ENCODE measurements around the gene FCER1A.

DNA sequence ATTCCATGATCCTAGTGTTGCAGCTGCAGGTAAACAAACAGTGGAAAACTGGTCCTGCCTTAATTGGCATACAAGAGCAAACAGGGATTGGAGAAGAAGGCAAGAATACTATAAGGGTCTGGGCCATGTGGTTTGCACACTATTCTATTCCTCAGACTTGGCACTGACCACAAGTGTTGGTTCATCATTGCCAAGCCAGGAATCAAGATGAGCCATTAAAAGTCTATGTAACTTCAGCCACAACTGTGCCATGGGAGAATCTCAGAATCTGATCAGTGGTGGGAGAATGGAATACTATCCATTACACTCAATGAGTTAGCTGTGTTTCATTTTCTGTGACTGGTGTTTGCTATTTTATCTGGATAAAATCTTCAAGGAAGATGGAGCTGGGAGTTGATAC is 26.2 kb upstream of the FCER1A start:
- TF ChIP-seq, protein P1, sequence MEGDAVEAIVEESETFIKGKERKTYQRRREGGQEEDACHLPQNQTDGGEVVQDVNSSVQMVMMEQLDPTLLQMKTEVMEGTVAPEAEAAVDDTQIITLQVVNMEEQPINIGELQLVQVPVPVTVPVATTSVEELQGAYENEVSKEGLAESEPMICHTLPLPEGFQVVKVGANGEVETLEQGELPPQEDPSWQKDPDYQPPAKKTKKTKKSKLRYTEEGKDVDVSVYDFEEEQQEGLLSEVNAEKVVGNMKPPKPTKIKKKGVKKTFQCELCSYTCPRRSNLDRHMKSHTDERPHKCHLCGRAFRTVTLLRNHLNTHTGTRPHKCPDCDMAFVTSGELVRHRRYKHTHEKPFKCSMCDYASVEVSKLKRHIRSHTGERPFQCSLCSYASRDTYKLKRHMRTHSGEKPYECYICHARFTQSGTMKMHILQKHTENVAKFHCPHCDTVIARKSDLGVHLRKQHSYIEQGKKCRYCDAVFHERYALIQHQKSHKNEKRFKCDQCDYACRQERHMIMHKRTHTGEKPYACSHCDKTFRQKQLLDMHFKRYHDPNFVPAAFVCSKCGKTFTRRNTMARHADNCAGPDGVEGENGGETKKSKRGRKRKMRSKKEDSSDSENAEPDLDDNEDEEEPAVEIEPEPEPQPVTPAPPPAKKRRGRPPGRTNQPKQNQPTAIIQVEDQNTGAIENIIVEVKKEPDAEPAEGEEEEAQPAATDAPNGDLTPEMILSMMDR (IDR thresholded peaks at IDR 0.05) = no peak
- no peak for TF ChIP-seq POLR2A (IDR thresholded peaks at IDR 0.05)
